Measurements from ENCODE around the gene GNG12.

The GNG12 gene

DNA sequence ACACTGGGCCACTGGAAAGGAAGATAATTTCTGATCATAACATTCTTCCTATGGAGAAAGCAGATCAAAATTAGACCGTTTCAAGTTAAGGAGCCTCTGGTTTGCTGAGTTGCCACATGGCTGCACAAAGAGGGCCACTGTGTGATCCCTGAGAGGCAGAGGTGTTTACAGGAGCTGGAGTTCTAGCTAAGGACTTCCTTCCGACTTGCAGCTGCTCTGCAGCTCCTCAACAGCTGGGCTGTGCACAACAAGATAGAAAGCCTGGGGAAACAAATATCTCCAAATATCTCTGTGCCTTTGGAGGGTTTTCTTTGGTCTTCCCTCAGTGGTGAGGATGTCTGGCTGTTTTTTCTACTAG lies 121.4 kb downstream of the GNG12 start:
- no peak overlapping the region for H3K27ac Mint-ChIP-seq

DNA sequence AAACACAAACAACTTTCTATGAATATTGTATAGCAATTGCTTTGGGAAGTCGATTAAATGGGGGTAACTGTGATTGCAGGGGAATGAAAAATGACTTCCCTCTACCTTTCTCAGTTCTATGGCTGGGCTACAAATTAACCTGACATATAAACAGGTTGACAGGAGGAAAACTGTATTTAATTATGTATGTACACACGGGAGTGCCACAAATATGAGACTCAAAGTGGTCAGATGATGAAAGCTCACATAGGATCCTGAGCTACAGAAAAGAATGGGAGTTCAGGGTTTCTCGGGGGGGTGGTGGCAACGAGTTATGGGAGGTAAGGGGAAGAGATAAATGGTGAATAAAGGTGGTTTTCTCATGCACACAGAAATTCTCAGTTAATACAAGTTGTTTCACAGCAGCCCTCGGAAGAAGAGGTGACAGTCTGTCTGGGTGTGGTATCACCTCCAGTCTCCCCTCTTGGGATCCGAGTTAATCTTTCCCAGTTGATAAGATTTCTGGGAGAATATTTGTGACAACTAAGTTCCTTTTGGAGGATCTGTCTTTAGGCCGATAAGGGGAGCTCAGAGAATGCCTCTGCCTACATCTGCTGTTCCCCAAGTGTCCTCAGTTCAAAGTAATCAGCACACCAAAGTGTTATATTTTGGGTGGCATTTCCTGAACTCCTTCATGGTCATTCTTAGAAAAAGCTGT lies 122.0 kb downstream of the GNG12 start:
- no peaks in the 10 kb centered on the region for H3K36me3 Mint-ChIP-seq (ENCODE audit: low read depth)
- no peaks in the 10 kb centered on the region for H3K27me3 Mint-ChIP-seq

More for the DNA sequence above, 121.4 kb downstream of the GNG12 start:
- no peaks in the 10 kb centered on the region for H3K36me3 Mint-ChIP-seq (ENCODE audit: low read depth)
- no peaks in the 10 kb centered on the region for H3K9me3 Mint-ChIP-seq
- no peak overlapping the region for H3K4me3 Mint-ChIP-seq
- intact Hi-C loops (cut with micrococcal nuclease) = no loop called here
- H3K27me3 Mint-ChIP-seq = no peaks in the 10 kb centered on the region
- peaks cover 5% of the 10 kb centered on the region for H3K4me1 Mint-ChIP-seq (ENCODE audit: low read depth)

DNA sequence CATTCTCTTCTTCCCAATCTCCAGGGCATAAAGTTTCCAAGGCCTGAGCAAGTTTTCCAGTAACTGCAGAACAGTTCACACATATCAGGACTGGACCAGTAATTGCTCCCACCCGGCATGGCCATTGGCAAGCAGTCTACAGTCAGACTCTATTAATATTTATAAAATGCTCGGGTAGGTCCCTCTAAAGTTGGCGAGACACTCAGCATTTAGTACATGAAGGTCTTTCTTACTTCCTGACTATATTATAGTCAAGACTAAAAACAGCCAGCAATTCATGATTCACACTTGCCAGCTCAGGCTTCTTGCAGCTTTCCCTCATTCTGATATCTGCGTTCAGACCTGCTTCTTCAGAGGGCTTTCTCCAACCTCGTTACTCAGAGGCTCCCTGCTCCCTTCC lies 122.8 kb downstream of the GNG12 start:
- no peaks in the 10 kb centered on the region for H3K27me3 Mint-ChIP-seq
- H3K4me3 Mint-ChIP-seq = no peak overlapping the region
- H3K36me3 Mint-ChIP-seq (ENCODE audit: low read depth) = no peaks in the 10 kb centered on the region
- peaks cover 5% of the 10 kb centered on the region for H3K4me1 Mint-ChIP-seq (ENCODE audit: low read depth)
- no peak overlapping the region for H3K27ac Mint-ChIP-seq
- intact Hi-C loops (cut with micrococcal nuclease) = no loop called here
- no peaks in the 10 kb centered on the region for H3K9me3 Mint-ChIP-seq

More for the DNA sequence above, 122.0 kb downstream of the GNG12 start:
- Mint-ChIP-seq H3K9me3 (no peaks in the 10 kb centered on the region), H3K4me3 (no peak overlapping the region), H3K4me1 (ENCODE audit: low read depth) (peaks cover 5% of the 10 kb centered on the region), H3K27ac (no peak overlapping the region)
- intact Hi-C loops (cut with micrococcal nuclease) = no loop called here

DNA sequence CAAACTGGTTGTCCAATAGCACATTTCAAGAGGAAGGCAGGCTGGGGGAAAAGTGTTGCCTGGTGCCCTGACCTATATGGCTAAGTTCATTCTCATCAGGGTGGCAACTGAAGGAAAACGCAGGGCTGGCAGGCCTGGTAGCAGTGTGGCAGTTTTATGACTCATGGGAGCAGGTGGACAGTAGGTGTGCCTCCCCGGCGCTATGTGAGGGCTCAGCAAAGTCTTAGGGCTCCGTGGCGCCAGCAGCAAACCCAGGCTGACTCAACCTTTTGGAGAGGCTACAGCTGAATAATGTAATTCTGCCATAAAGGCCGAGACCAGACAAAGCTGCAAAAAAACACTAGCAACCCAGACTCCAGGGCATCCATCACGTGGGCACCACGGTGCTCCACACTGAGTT lies 124.7 kb downstream of the GNG12 start:
- no peak overlapping the region for H3K27ac Mint-ChIP-seq
- intact Hi-C loops (cut with micrococcal nuclease) = no loop called here

DNA sequence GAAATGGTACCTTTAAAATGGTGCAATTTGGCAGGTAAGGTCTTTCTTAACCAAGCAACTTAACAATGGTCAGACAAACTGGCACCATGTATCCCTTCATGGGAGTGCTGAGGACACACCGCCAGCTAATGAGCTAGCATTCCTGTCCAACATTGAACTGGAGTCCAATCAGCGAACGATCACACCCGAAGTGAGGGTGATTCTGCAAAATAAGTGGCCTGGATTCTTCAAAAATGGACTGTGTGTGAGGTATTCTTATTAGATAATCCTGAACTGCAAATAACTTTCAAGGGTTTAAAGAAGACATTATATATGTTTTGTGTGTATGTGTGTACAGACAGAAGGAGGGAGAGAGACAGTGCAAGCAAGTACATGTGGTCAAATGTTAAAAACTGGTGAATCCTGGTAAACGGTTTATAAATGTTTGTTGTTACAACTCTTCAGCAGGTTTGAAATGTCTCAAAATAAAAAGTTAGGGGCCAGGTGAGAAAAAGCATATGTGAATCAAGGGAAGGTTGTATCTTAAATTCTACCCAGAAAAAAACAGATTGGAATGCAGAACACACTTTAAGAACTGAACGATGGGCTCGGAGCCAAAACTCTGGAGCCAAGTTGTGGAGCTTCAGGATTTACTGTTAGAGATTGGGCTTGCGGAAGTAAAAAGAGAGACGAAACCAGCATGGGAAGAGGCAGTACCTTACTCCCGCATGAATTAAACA lies 127.4 kb downstream of the GNG12 start:
- Mint-ChIP-seq H3K4me3 (no peak overlapping the region), H3K9me3 (no peaks in the 10 kb centered on the region), H3K4me1 (ENCODE audit: low read depth) (no peaks in the 10 kb centered on the region), H3K27me3 (no peaks in the 10 kb centered on the region), H3K36me3 (ENCODE audit: low read depth) (no peaks in the 10 kb centered on the region), H3K27ac (no peak overlapping the region)
- intact Hi-C loops (cut with micrococcal nuclease) = no loop called here

More for the DNA sequence above, 124.7 kb downstream of the GNG12 start:
- no peak overlapping the region for H3K4me3 Mint-ChIP-seq
- H3K9me3 Mint-ChIP-seq = no peaks in the 10 kb centered on the region
- peaks cover 5% of the 10 kb centered on the region for H3K4me1 Mint-ChIP-seq (ENCODE audit: low read depth)
- no peaks in the 10 kb centered on the region for H3K27me3 Mint-ChIP-seq
- no peaks in the 10 kb centered on the region for H3K36me3 Mint-ChIP-seq (ENCODE audit: low read depth)

DNA sequence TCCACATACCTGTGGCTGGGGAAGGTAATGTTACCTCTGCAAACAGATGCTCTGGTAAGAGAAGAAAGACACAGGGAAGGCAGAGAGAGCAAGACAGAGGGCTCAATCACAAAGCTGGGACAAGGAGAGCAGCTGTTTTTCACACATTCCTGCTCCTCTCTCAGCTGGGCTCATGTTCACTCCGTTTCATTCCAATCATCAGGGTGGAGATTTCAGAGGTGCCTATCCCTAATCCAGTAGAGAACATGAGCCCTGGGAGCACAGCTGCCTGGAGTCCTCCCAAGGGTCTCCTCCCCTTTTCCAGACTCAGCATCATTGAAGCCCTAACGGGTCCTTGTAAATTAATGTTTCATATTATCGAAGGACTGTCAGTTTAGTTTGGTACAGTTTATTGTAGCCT lies 128.9 kb downstream of the GNG12 start:
- Mint-ChIP-seq H3K36me3 (ENCODE audit: low read depth) (no peaks in the 10 kb centered on the region), H3K9me3 (no peaks in the 10 kb centered on the region), H3K27me3 (no peaks in the 10 kb centered on the region), H3K27ac (no peak overlapping the region), H3K4me1 (ENCODE audit: low read depth) (no peaks in the 10 kb centered on the region), H3K4me3 (no peak overlapping the region)
- intact Hi-C loops (cut with micrococcal nuclease) = no loop called here

DNA sequence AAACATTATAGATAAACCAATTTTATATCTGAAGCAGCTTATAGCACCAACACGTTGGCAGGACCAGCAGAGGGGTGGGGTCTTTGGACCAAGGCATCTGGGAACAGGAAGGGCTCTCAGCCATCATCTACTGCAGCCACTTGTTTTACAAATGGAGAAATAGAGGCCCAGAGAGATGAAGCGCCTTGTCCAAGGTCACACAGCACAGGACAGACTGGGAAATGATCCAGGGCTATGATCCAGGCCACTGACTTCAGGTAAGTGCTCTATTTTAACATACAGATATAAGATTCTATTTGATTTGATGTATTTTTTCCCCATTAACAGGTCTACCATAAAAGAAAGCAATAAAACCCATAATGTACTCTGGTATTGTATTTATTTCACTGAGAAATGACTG lies 131.4 kb downstream of the GNG12 start:
- Mint-ChIP-seq H3K9me3 (no peaks in the 10 kb centered on the region), H3K27ac (no peak overlapping the region), H3K27me3 (no peaks in the 10 kb centered on the region), H3K4me3 (no peak overlapping the region), H3K36me3 (ENCODE audit: low read depth) (no peaks in the 10 kb centered on the region), H3K4me1 (ENCODE audit: low read depth) (no peaks in the 10 kb centered on the region)
- intact Hi-C loops (cut with micrococcal nuclease) = no loop called here

DNA sequence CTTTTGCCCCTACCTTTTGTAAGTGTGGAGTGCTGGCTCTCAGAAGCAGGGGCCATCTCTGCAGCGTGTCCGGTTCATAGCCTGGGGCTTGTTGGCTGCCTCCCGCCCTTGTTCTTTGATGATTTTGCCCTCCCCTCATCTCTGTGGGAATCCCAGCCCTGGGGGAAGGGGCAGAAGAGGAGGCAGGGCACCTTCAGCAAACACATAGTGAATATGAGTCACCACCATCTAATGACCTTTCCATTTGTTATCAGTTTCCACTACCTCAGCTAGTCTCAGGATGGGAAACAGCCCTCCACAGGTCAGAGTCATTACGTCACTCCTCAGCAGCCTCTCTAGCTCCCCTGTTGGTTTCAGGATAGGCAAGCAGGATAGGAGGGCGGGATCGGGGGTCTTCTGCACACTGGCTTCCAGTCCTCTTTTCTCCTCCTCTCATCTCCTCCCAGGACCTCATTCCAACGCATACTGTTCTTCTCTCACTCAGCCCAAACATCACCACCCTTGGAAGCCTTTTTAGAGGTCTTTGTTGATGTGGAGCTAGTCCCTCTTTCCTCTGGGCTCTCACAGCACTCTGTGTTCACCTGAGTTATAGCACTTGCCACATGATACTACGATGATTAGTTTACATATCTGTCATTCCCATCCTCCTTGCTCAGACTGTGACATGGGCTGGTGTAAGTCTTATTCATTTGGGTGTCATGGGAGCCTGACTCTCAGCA lies 132.4 kb downstream of the GNG12 start:
- intact Hi-C loops (cut with micrococcal nuclease) = no loop called here
- no peak overlapping the region for H3K4me3 Mint-ChIP-seq
- no peaks in the 10 kb centered on the region for H3K36me3 Mint-ChIP-seq (ENCODE audit: low read depth)
- no peaks in the 10 kb centered on the region for H3K27me3 Mint-ChIP-seq
- H3K27ac Mint-ChIP-seq = no peak overlapping the region
- H3K4me1 Mint-ChIP-seq (ENCODE audit: low read depth) = no peaks in the 10 kb centered on the region
- no peaks in the 10 kb centered on the region for H3K9me3 Mint-ChIP-seq

DNA sequence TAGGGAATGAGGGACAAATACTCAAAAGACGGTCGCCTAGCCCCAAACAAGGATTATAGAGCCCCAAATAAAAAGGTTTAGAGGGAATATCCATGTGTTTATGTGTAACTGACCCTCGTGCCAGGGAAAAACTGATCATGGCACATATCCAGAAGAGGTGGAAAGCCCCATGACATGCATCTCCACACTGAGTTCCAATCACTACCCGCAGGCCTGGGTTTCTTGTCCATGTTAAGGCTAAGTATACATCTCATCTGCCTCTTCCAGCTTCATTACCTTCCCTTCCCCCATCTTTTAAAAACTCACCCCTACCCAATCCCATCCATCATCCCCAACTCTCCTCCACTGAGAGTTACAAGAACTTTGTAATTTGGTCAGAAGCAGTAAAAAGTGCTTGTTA lies 133.0 kb downstream of the GNG12 start:
- no peaks in the 10 kb centered on the region for H3K4me1 Mint-ChIP-seq (ENCODE audit: low read depth)
- intact Hi-C loops (cut with micrococcal nuclease) = no loop called here
- no peak overlapping the region for H3K27ac Mint-ChIP-seq
- no peaks in the 10 kb centered on the region for H3K9me3 Mint-ChIP-seq
- H3K27me3 Mint-ChIP-seq = no peaks in the 10 kb centered on the region
- H3K36me3 Mint-ChIP-seq (ENCODE audit: low read depth) = no peaks in the 10 kb centered on the region
- H3K4me3 Mint-ChIP-seq = no peak overlapping the region

DNA sequence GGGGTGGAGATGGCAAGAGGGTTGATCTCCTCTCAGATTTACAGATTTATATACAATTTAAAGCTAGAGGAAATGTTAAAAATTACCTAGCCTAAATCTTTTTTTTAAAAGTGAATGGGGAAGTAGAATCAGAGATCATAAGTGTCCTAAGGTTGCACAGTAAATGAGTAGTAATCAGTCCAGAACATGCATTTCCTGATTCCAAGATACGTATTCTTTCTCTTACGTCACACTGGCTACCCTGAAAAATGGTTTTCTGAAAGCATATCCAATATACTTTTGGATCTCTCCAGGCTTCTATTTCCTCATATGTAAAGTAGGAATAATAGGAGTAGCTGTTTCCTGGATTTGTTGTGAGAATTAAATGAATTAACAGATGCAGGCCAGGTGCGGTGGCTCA lies 136.6 kb downstream of the GNG12 start:
- intact Hi-C loops (cut with micrococcal nuclease) = no loop called here
- Mint-ChIP-seq H3K9me3 (no peaks in the 10 kb centered on the region), H3K36me3 (ENCODE audit: low read depth) (no peaks in the 10 kb centered on the region), H3K27ac (no peak overlapping the region), H3K27me3 (no peaks in the 10 kb centered on the region), H3K4me3 (no peak overlapping the region), H3K4me1 (ENCODE audit: low read depth) (no peaks in the 10 kb centered on the region)

DNA sequence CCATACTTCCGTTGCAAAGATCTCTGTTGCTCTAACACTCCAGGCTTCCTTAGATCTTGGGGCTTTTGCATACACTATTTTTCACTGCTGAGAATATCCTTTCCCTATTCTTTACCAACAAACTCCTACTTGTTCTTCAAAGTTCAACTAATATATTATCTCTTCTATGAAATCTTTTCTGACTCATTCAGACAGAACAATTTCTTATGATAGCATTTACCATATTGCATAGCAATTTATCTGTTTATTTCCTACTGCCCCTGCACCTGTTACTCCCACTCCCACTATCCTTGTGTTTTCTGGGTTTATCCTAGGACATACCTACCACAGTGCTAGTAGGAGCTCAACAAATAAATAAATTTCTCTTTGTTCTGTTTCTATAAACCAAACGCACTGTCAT lies 137.3 kb downstream of the GNG12 start:
- no peak overlapping the region for H3K4me3 Mint-ChIP-seq
- intact Hi-C loops (cut with micrococcal nuclease) = no loop called here
- no peaks in the 10 kb centered on the region for H3K27me3 Mint-ChIP-seq
- no peaks in the 10 kb centered on the region for H3K9me3 Mint-ChIP-seq
- H3K4me1 Mint-ChIP-seq (ENCODE audit: low read depth) = no peaks in the 10 kb centered on the region
- no peaks in the 10 kb centered on the region for H3K36me3 Mint-ChIP-seq (ENCODE audit: low read depth)
- H3K27ac Mint-ChIP-seq = no peak overlapping the region

DNA sequence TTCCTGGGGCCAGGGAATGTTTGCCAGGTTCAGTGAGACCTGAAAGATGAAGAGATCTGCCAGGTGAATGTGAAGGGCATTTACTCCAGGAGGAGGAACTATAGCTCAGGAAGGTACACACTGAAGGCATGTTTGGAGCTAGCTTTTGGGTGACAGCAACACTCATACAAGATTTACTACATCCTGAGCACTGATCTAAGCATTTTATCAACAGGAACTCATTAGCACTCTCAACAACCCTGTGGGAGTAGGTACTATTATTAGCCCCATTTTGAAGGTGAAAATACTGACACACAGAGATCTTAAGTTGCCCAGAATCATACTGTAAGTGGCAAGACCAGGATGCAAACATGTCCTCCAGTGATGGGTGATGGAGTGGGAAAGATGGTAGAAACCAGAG lies 141.6 kb downstream of the GNG12 start:
- intact Hi-C loops (cut with micrococcal nuclease) = no loop called here
- H3K4me3 Mint-ChIP-seq = no peak overlapping the region
- H3K36me3 Mint-ChIP-seq (ENCODE audit: low read depth) = peaks cover 13% of the 10 kb centered on the region
- no peaks in the 10 kb centered on the region for H3K27me3 Mint-ChIP-seq
- no peaks in the 10 kb centered on the region for H3K9me3 Mint-ChIP-seq
- peaks cover 27% of the 10 kb centered on the region for H3K4me1 Mint-ChIP-seq (ENCODE audit: low read depth)
- H3K27ac Mint-ChIP-seq = no peak overlapping the region

DNA sequence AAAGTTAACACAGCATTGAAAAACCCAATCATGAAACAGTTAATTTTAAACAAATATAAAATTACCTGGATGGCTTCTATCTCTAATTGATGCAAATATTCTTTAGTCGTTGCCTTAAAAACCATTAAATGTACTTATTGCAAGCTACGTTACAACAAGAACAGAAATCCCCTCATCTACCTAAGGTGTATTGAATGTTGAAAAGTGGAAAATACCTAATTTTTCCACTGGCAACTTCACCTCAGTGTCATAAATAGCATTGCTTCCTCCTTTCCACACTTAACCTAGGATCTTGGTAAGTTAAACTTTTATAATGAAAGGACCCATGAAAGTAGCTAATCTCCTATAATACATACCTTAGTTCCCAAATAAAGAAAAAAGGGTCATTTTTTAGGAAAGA lies 142.9 kb downstream of the GNG12 start:
- Mint-ChIP-seq H3K27ac (no peak overlapping the region), H3K4me3 (no peak overlapping the region), H3K9me3 (no peaks in the 10 kb centered on the region), H3K27me3 (no peaks in the 10 kb centered on the region), H3K4me1 (ENCODE audit: low read depth) (peaks cover 32% of the 10 kb centered on the region), H3K36me3 (ENCODE audit: low read depth) (peaks cover 26% of the 10 kb centered on the region)
- intact Hi-C loops (cut with micrococcal nuclease) = no loop called here

DNA sequence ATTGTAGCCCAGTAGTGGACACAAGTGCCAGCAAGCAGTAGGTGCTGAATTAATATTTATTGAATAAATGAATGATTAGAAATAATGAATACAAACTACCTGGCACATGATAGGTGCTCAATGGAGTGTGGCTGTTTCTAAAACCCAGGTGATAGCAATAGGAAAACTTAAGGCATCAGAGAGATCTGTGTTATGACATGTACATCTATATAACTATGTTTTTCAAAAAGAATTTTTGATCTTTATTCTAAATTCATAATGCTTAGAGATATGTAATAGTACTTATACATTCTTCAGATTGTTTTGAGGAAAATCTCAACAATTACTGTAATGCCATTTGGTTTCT lies 143.3 kb downstream of the GNG12 start:
- intact Hi-C loops (cut with micrococcal nuclease) = no loop called here
- no peaks in the 10 kb centered on the region for H3K9me3 Mint-ChIP-seq
- H3K4me3 Mint-ChIP-seq = no peak overlapping the region
- H3K36me3 Mint-ChIP-seq (ENCODE audit: low read depth) = peaks cover 30% of the 10 kb centered on the region
- no peak overlapping the region for H3K27ac Mint-ChIP-seq
- H3K4me1 Mint-ChIP-seq (ENCODE audit: low read depth) = peaks cover 32% of the 10 kb centered on the region
- no peaks in the 10 kb centered on the region for H3K27me3 Mint-ChIP-seq
